K562 (cell line): ENCODE results near the gene CHMP1A. TPM values are rescaled to one million over a fixed set of nuclear protein-coding genes. Genes with fewer than 3 reads are reported as not detected.

Source experiments
- DIDO1 ChIP-seq: fragments of 450-650 bp; IDR thresholded peaks from 2 replicates; pipeline ENCODE4 v1.6.1; 2016; ENCODE audit warnings: low read depth, missing biosample characterization, missing genetic modification characterization
- HNRNPL ChIP-seq: fragments of 200-400 bp; formaldehyde crosslinking; IDR thresholded peaks from 2 replicates; pipeline ENCODE4 v1.6.1; 2017; ENCODE audit warnings: low read depth, mild to moderate bottlenecking, low read length
- HNRNPUL1 ChIP-seq: fragments of 200-400 bp; formaldehyde crosslinking; IDR thresholded peaks from 2 replicates; pipeline ENCODE4 v1.6.1; 2017; ENCODE audit warnings: low read length
- SPI1 ChIP-seq: IDR thresholded peaks from 2 replicates; pipeline ENCODE4 v1.6.1; 2011; ENCODE audit warnings: low read depth, low read length, control low read depth, borderline replicate concordance
- polyA plus RNA-seq, 8 experiments: library from polyadenylated mRNA; depleted of rRNA in 4 of 8; stranded (reverse) in 5 of 8; unstranded in 3 of 8; fragments of >200 nt; fragmentation: Nextera tagmentation in 2 of 8; fragmentation: Illumina TruSeq in 1 of 8; extraction: Ambion mirVana in 2 of 8; extraction: Trizol in 1 of 8; gene quantifications; 2 replicates each; pipeline versions ENCODE4 v1.2.1 to v1.2.3, GENCODE V29; 2011 to 2014; ENCODE audit warnings: inconsistent platforms in 1 of 8, missing spikeins in 1 of 8
- total RNA-seq, 7 experiments: library from RNA; depleted of rRNA in 6 of 7; stranded (reverse); fragments of >200 nt in 6 of 7; fragmentation: Illumina TruSeq in 2 of 7; extraction: Trizol in 2 of 7; gene quantifications; 2 replicates each; pipeline versions ENCODE4 v1.2.1 to v1.2.3, GENCODE V29; 2011 to 2021; ENCODE audit warnings: low replicate concordance in 1 of 7
- TF ChIP-seq, protein P1 (sequence below), 2 experiments: fragments of 450-650 bp; formaldehyde crosslinking in 1 of 2; IDR thresholded peaks; 2 replicates each; pipeline versions ENCODE4 v1.4.0 to v1.6.1; 2014 to 2020; ENCODE audit warnings: mild to moderate bottlenecking in 2 of 2, borderline replicate concordance in 1 of 2, low read depth in 1 of 2
- TF ChIP-seq, protein P2 (sequence below): fragments of 250-450 bp; sonication (Bioruptor Pico); IDR thresholded peaks from 2 replicates; pipeline ENCODE4 v1.5.0; 2021

CHMP1A gene
- total and polyA plus RNA-seq, 9 of the 15 experiments (the other 6 are each of a cell fraction or from before 2014, with no cell fraction given): 0.83 to 79.9 (median 45.2) TPM

DNA sequence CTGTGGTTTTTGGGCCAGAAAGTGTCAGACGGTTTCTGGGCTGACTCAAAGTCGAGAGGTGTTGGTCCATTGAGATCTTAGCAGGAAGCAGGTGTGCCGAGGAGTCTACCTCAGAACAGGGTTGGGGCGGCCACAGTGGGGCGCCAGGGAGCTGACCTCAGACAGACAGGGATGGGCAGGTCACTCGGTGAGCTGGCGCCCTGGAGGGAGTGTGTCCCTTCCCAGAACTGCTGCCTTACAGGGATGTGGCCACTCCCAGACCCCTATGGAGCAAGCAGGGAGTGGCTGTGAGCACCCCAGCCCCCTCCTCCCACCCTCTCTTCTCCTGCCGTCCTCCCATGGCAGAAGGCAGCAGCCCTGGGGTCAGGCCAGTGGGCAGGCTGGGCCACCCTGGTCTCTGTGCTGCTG is 58.1 kb downstream of the CHMP1A start (continued):
- TF ChIP-seq, protein P1, sequence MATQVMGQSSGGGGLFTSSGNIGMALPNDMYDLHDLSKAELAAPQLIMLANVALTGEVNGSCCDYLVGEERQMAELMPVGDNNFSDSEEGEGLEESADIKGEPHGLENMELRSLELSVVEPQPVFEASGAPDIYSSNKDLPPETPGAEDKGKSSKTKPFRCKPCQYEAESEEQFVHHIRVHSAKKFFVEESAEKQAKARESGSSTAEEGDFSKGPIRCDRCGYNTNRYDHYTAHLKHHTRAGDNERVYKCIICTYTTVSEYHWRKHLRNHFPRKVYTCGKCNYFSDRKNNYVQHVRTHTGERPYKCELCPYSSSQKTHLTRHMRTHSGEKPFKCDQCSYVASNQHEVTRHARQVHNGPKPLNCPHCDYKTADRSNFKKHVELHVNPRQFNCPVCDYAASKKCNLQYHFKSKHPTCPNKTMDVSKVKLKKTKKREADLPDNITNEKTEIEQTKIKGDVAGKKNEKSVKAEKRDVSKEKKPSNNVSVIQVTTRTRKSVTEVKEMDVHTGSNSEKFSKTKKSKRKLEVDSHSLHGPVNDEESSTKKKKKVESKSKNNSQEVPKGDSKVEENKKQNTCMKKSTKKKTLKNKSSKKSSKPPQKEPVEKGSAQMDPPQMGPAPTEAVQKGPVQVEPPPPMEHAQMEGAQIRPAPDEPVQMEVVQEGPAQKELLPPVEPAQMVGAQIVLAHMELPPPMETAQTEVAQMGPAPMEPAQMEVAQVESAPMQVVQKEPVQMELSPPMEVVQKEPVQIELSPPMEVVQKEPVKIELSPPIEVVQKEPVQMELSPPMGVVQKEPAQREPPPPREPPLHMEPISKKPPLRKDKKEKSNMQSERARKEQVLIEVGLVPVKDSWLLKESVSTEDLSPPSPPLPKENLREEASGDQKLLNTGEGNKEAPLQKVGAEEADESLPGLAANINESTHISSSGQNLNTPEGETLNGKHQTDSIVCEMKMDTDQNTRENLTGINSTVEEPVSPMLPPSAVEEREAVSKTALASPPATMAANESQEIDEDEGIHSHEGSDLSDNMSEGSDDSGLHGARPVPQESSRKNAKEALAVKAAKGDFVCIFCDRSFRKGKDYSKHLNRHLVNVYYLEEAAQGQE (IDR thresholded peaks at IDR 0.05; ENCODE audit: borderline replicate concordance): peak; percentile 72
- TF ChIP-seq, protein P1 (CRISPR knock-in tag; IDR thresholded peaks at IDR 0.05; ENCODE audit: low read depth): no peak
- TF ChIP-seq, protein P2, sequence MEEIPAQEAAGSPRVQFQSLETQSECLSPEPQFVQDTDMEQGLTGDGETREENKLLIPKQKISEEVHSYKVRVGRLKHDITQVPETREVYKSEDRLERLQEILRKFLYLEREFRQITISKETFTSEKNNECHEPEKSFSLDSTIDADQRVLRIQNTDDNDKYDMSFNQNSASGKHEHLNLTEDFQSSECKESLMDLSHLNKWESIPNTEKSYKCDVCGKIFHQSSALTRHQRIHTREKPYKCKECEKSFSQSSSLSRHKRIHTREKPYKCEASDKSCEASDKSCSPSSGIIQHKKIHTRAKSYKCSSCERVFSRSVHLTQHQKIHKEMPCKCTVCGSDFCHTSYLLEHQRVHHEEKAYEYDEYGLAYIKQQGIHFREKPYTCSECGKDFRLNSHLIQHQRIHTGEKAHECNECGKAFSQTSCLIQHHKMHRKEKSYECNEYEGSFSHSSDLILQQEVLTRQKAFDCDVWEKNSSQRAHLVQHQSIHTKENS (CRISPR knock-in tag): no peak
- no peak for TF ChIP-seq DIDO1 (tag)
- TF ChIP-seq SPI1: no peak
- no peak for TF ChIP-seq HNRNPL
- TF ChIP-seq HNRNPUL1: no peak
